Right cardiac atrium (tissue), 5 donors: ENCODE measurements around the gene DENND1A. TPM values are rescaled to one million over a fixed set of nuclear protein-coding genes. Genes with fewer than 3 reads are reported as not detected.
A peak's percentile ranks its signal among the peaks of the same experiment; 100 is the strongest.
"Not testable (repeated sequence)": the region's sequence is repeated elsewhere in the genome, so short reads cannot be mapped to it uniquely, and the experiment has no call there.

Source experiments
- ATAC-seq, 2 donors: fragments of 200-7000 bp; cut with Tn5 transposase; one replicate each; pipeline versions ENCODE4 v1.8.0 to v1.9.1; 2020; ENCODE audit warnings: moderate library complexity in 2 of 2, mild to moderate bottlenecking in 1 of 2
- DNase-seq, 3 donors: peaks; one replicate each; pipeline ENCODE4 v3.0.0-alpha.2; 2020
- H3K27ac ChIP-seq: one replicate; pipeline ENCODE4 v1.5.1; 2013; ENCODE audit warnings: mild to moderate bottlenecking, low read length, control low read depth, moderate library complexity
- H3K27me3 ChIP-seq: one replicate; pipeline ENCODE4 v1.6.1; 2013; ENCODE audit not compliant: control insufficient read depth, insufficient read depth
- H3K4me1 ChIP-seq: one replicate; pipeline ENCODE4 v1.6.1; 2013; ENCODE audit warnings: low read length; ENCODE audit not compliant: control insufficient read depth, insufficient read depth
- H3K4me3 ChIP-seq: one replicate; pipeline ENCODE4 v1.5.1; 2013; ENCODE audit warnings: low read length, control low read depth
- H3K9me3 ChIP-seq: one replicate; pipeline ENCODE4 v1.6.1; 2013; ENCODE audit warnings: low read length; ENCODE audit not compliant: control insufficient read depth
- WGBS: extraction: QIAGEN DNeasy Blood & Tissue Kit; methylation state at CpG from one replicate; pipeline ENCODE4 v1.1.7; 2013; 5-methylcytosine and 5-hydroxymethylcytosine counted together
- intact Hi-C, 4 donors: fragments of 100-400 bp; cut with DNase I; formaldehyde crosslinking; loops; one replicate each; pipeline versions ENCODE4 v1.11.0 to v1.14.0; 2022 to 2023
- polyA plus RNA-seq: library from polyadenylated mRNA; stranded (reverse); fragments of 200-250 nt; gene quantifications from one replicate; pipeline ENCODE4 v1.2.3, GENCODE V29; 2013
- total RNA-seq, 4 donors: library from RNA; stranded (reverse); fragmentation: NEBNext Ultra II Directional; extraction: Animal tissue kit (Norgen Biotek cat#: 25700); gene quantifications; one replicate each; pipeline ENCODE4 v1.2.1, GENCODE V29; 2021
- donor health status: healthy with polysubstance abuse.
- donor health status: DM: no; HTN: yes; CAD: no.
- donor health status: DM: no; HTN: no; CAD: no.
- donor health status: DM: no; HTN: yes; CAD: no; lungs with severe emphysema.
- donor health status: DM: yes; HTN: yes; CAD: no.

DENND1A gene
- total and polyA plus RNA-seq, 5 donors, result 11.4 to 19.3 (median 17.4) TPM

- no peaks in the 10 kb centered on the region for H3K9me3 ChIP-seq
- ATAC-seq (no peak), DNase-seq (peak in 1 of 3 donors; percentile 48)
- WGBS, result 82% methylated on average over 11 of the region's 11 CpGs
- intact Hi-C loops, result loop anchor here in 1 of 4 donors (5.0 kb wide), 1 partner anchor 142 kb away; no protein-coding TSS in a partner anchor
- H3K4me1 ChIP-seq, result no peaks in the 10 kb centered on the region
- H3K27ac ChIP-seq, result no peak overlapping the region
- no peaks in the 10 kb centered on the region for H3K27me3 ChIP-seq
- H3K4me3 ChIP-seq, result no peak overlapping the region
These were observed 530.0 kb downstream of the DENND1A start for GRCh38 chr9:123399803-123400378.

- H3K9me3 ChIP-seq, H3K4me1 ChIP-seq, intact Hi-C loops, ATAC-seq, H3K4me3 ChIP-seq, H3K27ac ChIP-seq, H3K27me3 ChIP-seq: not testable (repeated sequence)
- WGBS, result 95% methylated on average over 14 of the region's 14 CpGs
- peak in 1 of 3 donors; percentile 30 for DNase-seq
These were observed 531.0 kb downstream of the DENND1A start for GRCh38 chr9:123398938-123399337.

GRCh38 chr9:123397975-123398374, 532.0 kb downstream of the DENND1A start:
- H3K4me1 ChIP-seq, result no peaks in the 10 kb centered on the region
- DNase-seq, result peak in 2 of 3 donors; percentile 16 to 32
- intact Hi-C loops, result no loop called here
- H3K27ac ChIP-seq, result no peak overlapping the region
- 93% methylated on average over 4 of the region's 4 CpGs for WGBS
- no peaks in the 10 kb centered on the region for H3K9me3 ChIP-seq
- ATAC-seq, result no peak
- no peaks in the 10 kb centered on the region for H3K27me3 ChIP-seq
- H3K4me3 ChIP-seq, result no peak overlapping the region

GRCh38 chr9:123395689-123396511, 534.0 kb downstream of the DENND1A start:
- Histone ChIP-seq H3K27me3 (no peaks in the 10 kb centered on the region), H3K4me3 (no peak overlapping the region), H3K27ac (no peak overlapping the region), H3K9me3 (no peaks in the 10 kb centered on the region), H3K4me1 (no peaks in the 10 kb centered on the region)
- WGBS, result 90% methylated on average over 24 of the region's 24 CpGs
- ATAC-seq (peak in 1 of 2 donors; percentile 35), DNase-seq (peak in 1 of 3 donors; percentile 60)
- intact Hi-C loops, result no loop called here

- H3K4me1 ChIP-seq, result no peaks in the 10 kb centered on the region
- ATAC-seq (no peak), DNase-seq (peak in 1 of 3 donors; percentile 19)
- H3K27ac ChIP-seq, result no peak overlapping the region
- H3K4me3 ChIP-seq, result no peak overlapping the region
- 58% methylated on average over 5 of the region's 5 CpGs for WGBS
- H3K27me3 ChIP-seq, result no peaks in the 10 kb centered on the region
- H3K9me3 ChIP-seq, result no peaks in the 10 kb centered on the region
- intact Hi-C loops, result no loop called here
These were observed 534.6 kb downstream of the DENND1A start for GRCh38 chr9:123395276-123395688.

GRCh38 chr9:123394291-123395235, 535.4 kb downstream of the DENND1A start:
- Histone ChIP-seq H3K4me1 (no peaks in the 10 kb centered on the region), H3K4me3 (no peak overlapping the region), H3K9me3 (no peaks in the 10 kb centered on the region), H3K27ac (no peak overlapping the region), H3K27me3 (no peaks in the 10 kb centered on the region)
- DNase-seq, result peak in 1 of 3 donors; percentile 56
- intact Hi-C loops, result no loop called here
- no peak for ATAC-seq
- WGBS, result 73% methylated on average over 16 of the region's 16 CpGs

- WGBS, result 96% methylated on average over 4 of the region's 4 CpGs
- no peaks in the 10 kb centered on the region for H3K4me1 ChIP-seq
These were observed 537.1 kb downstream of the DENND1A start for GRCh38 chr9:123392802-123393201.

GRCh38 chr9:123391946-123392345, 538.0 kb downstream of the DENND1A start:
- Histone ChIP-seq H3K27me3 (no peaks in the 10 kb centered on the region), H3K9me3 (no peaks in the 10 kb centered on the region), H3K4me3 (no peak overlapping the region), H3K27ac (no peak overlapping the region), H3K4me1 (no peaks in the 10 kb centered on the region)
- WGBS, result 82% methylated on average over 28 of the region's 28 CpGs
- intact Hi-C loops, result no loop called here
- peak in 1 of 3 donors; percentile 27 for DNase-seq
- no peak for ATAC-seq

More at GRCh38 chr9:123392802-123393201, 537.1 kb downstream of the DENND1A start:
- DNase-seq (no peak), ATAC-seq (no peak)
- Histone ChIP-seq H3K27ac (no peak overlapping the region), H3K9me3 (no peaks in the 10 kb centered on the region), H3K27me3 (no peaks in the 10 kb centered on the region), H3K4me3 (no peak overlapping the region)
- intact Hi-C loops, result no loop called here

GRCh38 chr9:123391233-123391632, 538.7 kb downstream of the DENND1A start:
- peak in 1 of 3 donors; percentile 1 for DNase-seq
- no peak for ATAC-seq
- H3K4me1 ChIP-seq, result no peaks in the 10 kb centered on the region
- H3K27me3 ChIP-seq, result no peaks in the 10 kb centered on the region
- no peak overlapping the region for H3K4me3 ChIP-seq
- intact Hi-C loops, result no loop called here
- H3K27ac ChIP-seq, result no peak overlapping the region
- no peaks in the 10 kb centered on the region for H3K9me3 ChIP-seq
- 95% methylated on average over 5 of the region's 5 CpGs for WGBS

GRCh38 chr9:123390337-123391135, 539.4 kb downstream of the DENND1A start:
- Histone ChIP-seq H3K4me1 (no peaks in the 10 kb centered on the region), H3K9me3 (no peaks in the 10 kb centered on the region), H3K27ac (no peak overlapping the region), H3K27me3 (no peaks in the 10 kb centered on the region), H3K4me3 (no peak overlapping the region)
- DNase-seq (peak in 1 of 3 donors; percentile 45), ATAC-seq (no peak)
- 88% methylated on average over 23 of the region's 23 CpGs for WGBS
- intact Hi-C loops, result no loop called here
